ENCODE data around the gene QKI. TPM values are rescaled to one million over a fixed set of nuclear protein-coding genes. Genes with fewer than 3 reads are reported as not detected.

QKI gene
- total RNA-seq, 1 experiment from 2014 or later = 134 TPM

DNA sequence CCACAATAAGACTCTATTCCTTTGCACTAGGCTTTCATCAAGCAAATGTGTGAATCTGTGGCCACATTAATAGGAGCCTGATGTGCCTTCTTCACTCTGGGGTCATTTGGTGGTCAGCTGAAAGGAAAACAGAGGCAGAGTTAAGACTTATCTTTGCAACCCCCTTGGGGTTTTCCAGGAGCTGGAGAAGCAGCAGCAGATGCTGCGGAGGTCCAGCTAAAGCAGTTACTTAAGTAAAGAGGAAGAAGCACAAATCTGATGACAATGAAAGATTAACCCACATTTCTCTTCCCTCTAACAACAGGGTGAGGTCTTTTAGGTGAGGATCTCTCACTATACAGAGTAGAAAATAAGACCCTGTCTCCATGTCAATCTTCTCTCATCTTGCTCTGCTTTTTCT, 45.4 kb upstream of the QKI start:
- intact Hi-C loops (cut with micrococcal nuclease; ENCODE audit: unreplicated experiment) = no loop called here
- no peaks in the 10 kb centered on the region for H3K36me3 Mint-ChIP-seq (ENCODE audit: insufficient read depth, unreplicated experiment)
- no peaks in the 10 kb centered on the region for H3K27me3 Mint-ChIP-seq (ENCODE audit: insufficient read depth, unreplicated experiment)
- H3K36me3 ChIP-seq (ENCODE audit: control insufficient read depth, insufficient read depth, low read length) = no peaks in the 10 kb centered on the region
- no peak overlapping the region for H3K4me3 Mint-ChIP-seq (ENCODE audit: unreplicated experiment)
- no peaks in the 10 kb centered on the region for H3K9me3 Mint-ChIP-seq (ENCODE audit: unreplicated experiment)
- TF ChIP-seq, protein P1, sequence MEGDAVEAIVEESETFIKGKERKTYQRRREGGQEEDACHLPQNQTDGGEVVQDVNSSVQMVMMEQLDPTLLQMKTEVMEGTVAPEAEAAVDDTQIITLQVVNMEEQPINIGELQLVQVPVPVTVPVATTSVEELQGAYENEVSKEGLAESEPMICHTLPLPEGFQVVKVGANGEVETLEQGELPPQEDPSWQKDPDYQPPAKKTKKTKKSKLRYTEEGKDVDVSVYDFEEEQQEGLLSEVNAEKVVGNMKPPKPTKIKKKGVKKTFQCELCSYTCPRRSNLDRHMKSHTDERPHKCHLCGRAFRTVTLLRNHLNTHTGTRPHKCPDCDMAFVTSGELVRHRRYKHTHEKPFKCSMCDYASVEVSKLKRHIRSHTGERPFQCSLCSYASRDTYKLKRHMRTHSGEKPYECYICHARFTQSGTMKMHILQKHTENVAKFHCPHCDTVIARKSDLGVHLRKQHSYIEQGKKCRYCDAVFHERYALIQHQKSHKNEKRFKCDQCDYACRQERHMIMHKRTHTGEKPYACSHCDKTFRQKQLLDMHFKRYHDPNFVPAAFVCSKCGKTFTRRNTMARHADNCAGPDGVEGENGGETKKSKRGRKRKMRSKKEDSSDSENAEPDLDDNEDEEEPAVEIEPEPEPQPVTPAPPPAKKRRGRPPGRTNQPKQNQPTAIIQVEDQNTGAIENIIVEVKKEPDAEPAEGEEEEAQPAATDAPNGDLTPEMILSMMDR (IDR thresholded peaks at IDR 0.05; ENCODE audit: insufficient read depth in 1 of 2, low read depth in 1 of 2, low read length in 1 of 2, severe bottlenecking in 1 of 2, unreplicated experiment in 1 of 2) = no peak
- no peaks in the 10 kb centered on the region for H3K4me1 Mint-ChIP-seq (ENCODE audit: low read depth, unreplicated experiment)
- no peaks in the 10 kb centered on the region for H3K9me3 ChIP-seq
- DNase-seq = no peak
- no peaks in the 10 kb centered on the region for H3K4me1 ChIP-seq
- no peak overlapping the region for H3K27ac Mint-ChIP-seq (ENCODE audit: unreplicated experiment)
- no peak overlapping the region for H3K4me3 ChIP-seq (ENCODE audit: low read depth, low read length)
- no peaks in the 10 kb centered on the region for H3K27me3 ChIP-seq (replicated peaks; ENCODE audit: control insufficient read depth, insufficient read depth, low read length)
- BruUV-seq (replicated peaks) = no TSS peak
- POLR2A ChIA-PET = no interaction called here
- CTCF ChIA-PET = no interaction called here

- POLR2A ChIA-PET = no interaction called here
- Mint-ChIP-seq H3K4me1 (ENCODE audit: low read depth, unreplicated experiment) (no peaks in the 10 kb centered on the region), H3K27ac (ENCODE audit: unreplicated experiment) (no peak overlapping the region), H3K27me3 (ENCODE audit: insufficient read depth, unreplicated experiment) (no peaks in the 10 kb centered on the region), H3K4me3 (ENCODE audit: unreplicated experiment) (no peak overlapping the region), H3K36me3 (ENCODE audit: insufficient read depth, unreplicated experiment) (no peaks in the 10 kb centered on the region), H3K9me3 (ENCODE audit: unreplicated experiment) (no peaks in the 10 kb centered on the region)
- Histone ChIP-seq H3K27me3 (replicated peaks; ENCODE audit: control insufficient read depth, insufficient read depth, low read length) (no peaks in the 10 kb centered on the region), H3K4me1 (no peaks in the 10 kb centered on the region), H3K4me3 (ENCODE audit: low read depth, low read length) (no peak overlapping the region), H3K36me3 (ENCODE audit: control insufficient read depth, insufficient read depth, low read length) (no peaks in the 10 kb centered on the region), H3K9me3 (no peaks in the 10 kb centered on the region)
- CTCF ChIA-PET = no interaction called here
- TF ChIP-seq, protein P1 (IDR thresholded peaks at IDR 0.05; ENCODE audit: insufficient read depth in 1 of 2, low read depth in 1 of 2, low read length in 1 of 2, severe bottlenecking in 1 of 2, unreplicated experiment in 1 of 2) = no peak
- no peak for DNase-seq
- no TSS peak for BruUV-seq (replicated peaks)
- intact Hi-C loops (cut with micrococcal nuclease; ENCODE audit: unreplicated experiment) = no loop called here
Measured at GRCh38 chr6:163369628-163370365, 44.7 kb upstream of the QKI start.

DNA sequence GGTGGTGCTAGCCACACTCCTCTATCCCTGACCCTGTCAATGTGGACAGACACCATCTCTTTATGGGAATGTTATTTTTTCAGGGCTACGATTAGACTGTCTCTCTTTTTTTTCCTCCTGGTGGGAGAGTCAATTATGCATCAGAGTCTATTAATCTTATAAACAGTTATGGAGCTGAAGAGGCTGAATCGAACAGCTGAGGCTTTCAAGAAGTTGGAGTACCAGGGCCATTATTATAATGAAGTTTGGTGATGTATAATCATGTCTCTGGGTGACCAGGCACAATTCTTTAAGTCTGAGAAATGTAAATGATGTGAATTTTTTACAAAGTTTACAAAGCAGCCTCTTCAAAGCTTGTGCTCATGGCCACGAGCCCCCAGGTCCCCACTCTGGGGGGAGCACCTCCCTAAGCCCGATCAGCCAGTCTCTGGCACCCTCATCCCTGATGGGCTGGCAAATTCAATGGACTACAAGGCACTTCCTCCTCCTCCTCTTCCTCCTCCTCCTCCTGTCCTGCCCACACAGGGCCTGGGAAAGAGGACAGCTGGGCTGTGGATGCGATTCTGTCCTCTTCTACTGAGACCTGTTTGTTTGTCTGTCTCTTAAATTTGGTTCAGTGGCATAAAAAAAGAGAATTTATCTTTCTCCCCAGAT, 43.9 kb upstream of the QKI start:
- no peaks in the 10 kb centered on the region for H3K27me3 ChIP-seq (replicated peaks; ENCODE audit: control insufficient read depth, insufficient read depth, low read length)
- DNase-seq = no peak
- Mint-ChIP-seq H3K4me3 (ENCODE audit: unreplicated experiment) (no peak overlapping the region), H3K9me3 (ENCODE audit: unreplicated experiment) (no peaks in the 10 kb centered on the region), H3K36me3 (ENCODE audit: insufficient read depth, unreplicated experiment) (no peaks in the 10 kb centered on the region), H3K27me3 (ENCODE audit: insufficient read depth, unreplicated experiment) (no peaks in the 10 kb centered on the region), H3K27ac (ENCODE audit: unreplicated experiment) (no peak overlapping the region), H3K4me1 (ENCODE audit: low read depth, unreplicated experiment) (no peaks in the 10 kb centered on the region)
- no peaks in the 10 kb centered on the region for H3K9me3 ChIP-seq
- H3K4me1 ChIP-seq = no peaks in the 10 kb centered on the region
- no TSS peak for BruUV-seq (replicated peaks)
- intact Hi-C loops (cut with micrococcal nuclease; ENCODE audit: unreplicated experiment) = no loop called here
- POLR2A ChIA-PET = no interaction called here
- no peak overlapping the region for H3K4me3 ChIP-seq (ENCODE audit: low read depth, low read length)
- CTCF ChIA-PET = no interaction called here
- TF ChIP-seq, protein P1 (IDR thresholded peaks at IDR 0.05; ENCODE audit: insufficient read depth in 1 of 2, low read depth in 1 of 2, low read length in 1 of 2, severe bottlenecking in 1 of 2, unreplicated experiment in 1 of 2) = no peak
- no peaks in the 10 kb centered on the region for H3K36me3 ChIP-seq (ENCODE audit: control insufficient read depth, insufficient read depth, low read length)

Measured in Caco-2 (cell line).